NCI-H2171 (cell line): Measurements from ENCODE around the gene NMNAT1.
A peak's percentile ranks its signal among the peaks of the same experiment; 100 is the strongest.
"Not testable (repeated sequence)": the region's sequence is repeated elsewhere in the genome, so short reads cannot be mapped to it uniquely, and the experiment has no call there.

Source experiments
- DNase-seq: peaks from one replicate; lab custom pipeline; 2025; lab: John Stamatoyannopoulos, UW

The NMNAT1 gene

GRCh38 chr1:10020086-10020485, 76.8 kb downstream of the NMNAT1 start:
- no peak for DNase-seq

- DNase-seq = not testable (repeated sequence)
Observed at GRCh38 chr1:10020678-10021077, 77.4 kb downstream of the NMNAT1 start.

DNA sequence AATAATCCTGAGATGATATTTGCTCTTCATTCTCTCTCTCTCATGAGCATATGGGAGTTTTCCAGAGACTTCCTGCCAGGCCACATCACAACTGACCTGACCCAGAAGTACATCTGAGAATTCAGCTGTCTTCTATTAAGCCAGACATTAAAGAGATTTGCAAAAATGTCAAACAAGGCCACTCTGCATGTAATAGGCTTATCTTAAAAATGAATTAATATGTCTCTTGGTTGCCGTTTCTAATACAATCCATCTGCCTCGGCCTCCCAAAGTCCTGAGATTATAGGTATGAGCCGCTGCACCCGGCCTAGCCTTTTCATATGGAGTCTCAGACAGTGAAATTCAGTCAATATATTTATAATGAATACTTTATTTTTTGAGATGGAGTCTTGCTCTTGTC, 78.7 kb downstream of the NMNAT1 start:
- not testable (repeated sequence) for DNase-seq

GRCh38 chr1:10022656-10023055, 79.4 kb downstream of the NMNAT1 start:
- no peak for DNase-seq

- DNase-seq = no peak
Observed at GRCh38 chr1:10025354-10025753, 82.1 kb downstream of the NMNAT1 start.

GRCh38 chr1:10027027-10027426, 83.8 kb downstream of the NMNAT1 start:
- no peak for DNase-seq

DNA sequence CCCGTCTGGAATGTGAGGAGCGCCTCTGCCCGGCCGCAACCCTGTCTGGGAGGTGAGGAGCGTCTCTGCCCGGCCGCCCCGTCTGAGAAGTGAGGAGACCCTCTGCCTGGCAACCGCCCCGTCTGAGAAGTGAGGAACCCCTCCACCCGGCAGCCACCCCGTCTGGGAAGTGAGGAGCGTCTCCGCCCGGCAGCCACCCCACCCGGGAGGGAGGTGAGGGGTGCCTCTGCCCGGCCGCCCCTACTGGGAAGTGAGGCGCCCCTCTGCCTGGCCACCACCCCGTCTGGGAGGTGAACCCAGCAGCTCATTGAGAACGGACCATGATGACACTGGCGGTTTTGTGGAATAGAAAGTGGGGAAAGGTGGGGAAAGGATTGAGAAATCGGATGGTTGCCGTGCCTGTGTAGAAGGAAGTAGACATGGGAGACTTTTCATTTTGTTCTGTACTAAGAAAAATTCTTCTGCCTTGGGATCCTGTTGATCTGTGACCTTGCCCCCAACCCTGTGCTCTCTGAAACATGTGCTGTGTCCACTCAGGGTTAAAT, 85.8 kb downstream of the NMNAT1 start:
- not testable (repeated sequence) for DNase-seq

DNA sequence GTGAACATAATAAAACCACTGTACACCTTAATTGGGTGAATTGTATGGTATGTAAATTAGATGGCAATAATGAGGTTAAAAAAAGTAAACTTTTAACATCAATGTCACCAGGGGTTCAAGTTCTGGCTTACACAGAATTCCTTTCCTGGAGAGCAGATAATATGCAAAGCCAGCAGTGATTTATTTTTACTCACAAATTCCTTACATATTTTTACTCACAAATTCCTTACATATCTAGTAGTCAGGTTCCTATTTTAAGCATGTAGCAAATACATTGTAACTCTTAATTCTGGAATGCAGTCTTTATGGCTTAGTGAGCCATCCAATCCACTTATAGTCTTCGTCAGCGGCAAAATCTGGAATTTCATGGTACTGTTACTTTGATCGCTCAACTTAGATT, 88.2 kb downstream of the NMNAT1 start:
- DNase-seq = no peak

GRCh38 chr1:10032590-10033358, 89.5 kb downstream of the NMNAT1 start, which contains the start of gene UBE4B:
Gene UBE4B (plus strand): TSS chr1:10032958. CDS start chr1:10033671, 713 bp downstream.
- DNase-seq = peak; percentile 97

DNA sequence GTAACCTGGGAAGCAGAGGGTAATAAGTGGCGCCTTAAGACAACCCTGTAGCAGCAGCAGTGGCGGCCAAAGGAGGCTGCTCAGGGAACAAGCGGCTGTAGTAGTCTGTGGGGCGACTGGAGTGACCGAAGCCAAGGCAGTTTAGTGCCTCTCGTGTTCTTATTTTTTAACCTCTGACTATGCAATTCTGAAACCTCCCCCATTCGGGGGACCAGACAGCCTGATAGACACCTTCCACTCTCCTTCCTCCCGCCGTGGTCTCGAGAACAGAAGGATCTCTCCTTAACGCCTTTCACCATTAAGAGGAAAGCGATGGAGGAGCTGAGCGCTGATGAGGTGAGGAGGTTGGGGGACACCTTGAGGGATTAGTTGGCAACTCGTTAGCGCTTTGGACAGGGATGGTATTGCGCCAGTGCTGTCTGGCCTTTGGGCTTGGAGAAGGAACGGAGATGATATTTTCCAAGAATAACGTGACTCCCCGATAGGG, 90.1 kb downstream of the NMNAT1 start:
- DNase-seq = peak; percentile 43
